ENCODE measurements around the gene ALDH1A3. TPM values are rescaled to one million over a fixed set of nuclear protein-coding genes. Genes with fewer than 3 reads are reported as not detected.

ALDH1A3 gene
- total RNA-seq, 1 experiment from 2014 or later: 5,398 TPM

DNA sequence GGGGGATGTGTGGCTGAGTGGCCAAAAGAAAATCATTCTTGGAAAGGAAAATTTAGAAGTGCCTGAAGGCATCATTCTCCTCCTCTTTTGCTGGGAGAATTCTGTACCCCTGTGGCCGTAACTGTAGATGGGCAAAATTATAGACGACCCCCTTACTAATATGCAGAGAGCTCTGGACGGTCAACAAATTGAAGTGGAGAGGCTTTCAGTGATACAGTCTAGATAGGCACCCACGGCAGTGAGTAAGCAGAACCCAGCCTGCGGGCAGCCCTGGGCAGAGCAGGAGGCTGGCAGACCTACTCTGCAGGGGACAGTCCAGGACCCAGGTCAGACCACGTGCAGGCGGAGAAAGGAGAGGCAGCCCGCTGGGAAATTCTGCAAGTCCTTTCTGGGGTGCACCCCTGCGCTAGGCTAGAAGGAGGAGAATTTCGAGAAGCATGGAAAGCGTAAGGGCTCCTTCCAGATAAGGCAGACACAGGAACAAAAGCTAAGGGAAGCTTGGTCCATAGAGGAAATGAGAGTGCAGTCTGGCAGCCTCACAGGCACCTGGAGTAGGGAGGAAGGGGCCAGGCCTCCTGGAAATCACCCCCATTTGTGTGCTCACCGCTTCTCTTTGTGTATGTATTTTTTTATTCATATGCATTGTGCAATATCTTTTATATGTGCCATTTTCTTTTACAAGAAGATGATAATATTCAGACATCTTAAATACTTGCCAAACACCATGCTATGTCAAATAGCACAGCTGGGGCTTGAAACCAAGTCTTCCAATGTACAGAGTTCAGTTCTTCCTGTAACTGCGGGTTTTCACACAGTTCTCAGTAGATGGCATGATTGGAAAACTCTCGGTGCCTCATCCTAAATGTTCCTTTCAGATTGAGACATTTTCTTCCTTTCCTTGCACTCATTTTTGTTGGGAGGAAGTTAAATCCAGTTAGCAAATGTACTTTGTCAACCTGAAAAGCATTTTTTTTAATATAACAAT is 79.7 kb downstream of the ALDH1A3 start:
- Histone ChIP-seq H3K4me3 (ENCODE audit: low read length) (peak overlapping the region; percentile 55), H3K36me3 (ENCODE audit: low read depth, low read length) (no peaks in the 10 kb centered on the region), H3K9me2 (replicated peaks; ENCODE audit: low read length) (no peaks in the 10 kb centered on the region), H3K4me2 (ENCODE audit: low read length) (peak overlapping the region; percentile 81), H3K9ac (ENCODE audit: low read length) (peak overlapping the region; percentile 76), H3K27ac (ENCODE audit: low read length) (peak overlapping the region; percentile 96), H2AFZ (ENCODE audit: low read length) (0 out of 2 replicates have a peak overlapping the region, but pooled peaks have one; percentile 13), H3K4me1 (ENCODE audit: insufficient read depth, low read length) (peaks cover 30% of the 10 kb centered on the region), H3K79me2 (ENCODE audit: low read length) (peaks cover 23% of the 10 kb centered on the region), H3K27me3 (ENCODE audit: low read length) (no peaks in the 10 kb centered on the region), H3F3A (ENCODE audit: low read length, unreplicated experiment) (no peaks in the 10 kb centered on the region), H3K9me3 (ENCODE audit: low read length) (no peaks in the 10 kb centered on the region), H4K20me1 (ENCODE audit: low read length) (no peaks in the 10 kb centered on the region)
- peak; percentile 54 for ATAC-seq
- ChIA-PET CTCF (no interaction called here), POLR2A (ENCODE audit: unreplicated experiment) (no interaction called here)
- intact Hi-C loops (cut with micrococcal nuclease): no loop called here
- peak; percentile 31 for DNase-seq
- TF ChIP-seq EZH2 (IDR thresholded peaks at IDR 0.05; ENCODE audit: low read length, unreplicated experiment) (no peak), EZH2phosphoT487 (IDR thresholded peaks at IDR 0.05; ENCODE audit: borderline replicate concordance, low read length) (no peak)
- TF ChIP-seq, protein P1, sequence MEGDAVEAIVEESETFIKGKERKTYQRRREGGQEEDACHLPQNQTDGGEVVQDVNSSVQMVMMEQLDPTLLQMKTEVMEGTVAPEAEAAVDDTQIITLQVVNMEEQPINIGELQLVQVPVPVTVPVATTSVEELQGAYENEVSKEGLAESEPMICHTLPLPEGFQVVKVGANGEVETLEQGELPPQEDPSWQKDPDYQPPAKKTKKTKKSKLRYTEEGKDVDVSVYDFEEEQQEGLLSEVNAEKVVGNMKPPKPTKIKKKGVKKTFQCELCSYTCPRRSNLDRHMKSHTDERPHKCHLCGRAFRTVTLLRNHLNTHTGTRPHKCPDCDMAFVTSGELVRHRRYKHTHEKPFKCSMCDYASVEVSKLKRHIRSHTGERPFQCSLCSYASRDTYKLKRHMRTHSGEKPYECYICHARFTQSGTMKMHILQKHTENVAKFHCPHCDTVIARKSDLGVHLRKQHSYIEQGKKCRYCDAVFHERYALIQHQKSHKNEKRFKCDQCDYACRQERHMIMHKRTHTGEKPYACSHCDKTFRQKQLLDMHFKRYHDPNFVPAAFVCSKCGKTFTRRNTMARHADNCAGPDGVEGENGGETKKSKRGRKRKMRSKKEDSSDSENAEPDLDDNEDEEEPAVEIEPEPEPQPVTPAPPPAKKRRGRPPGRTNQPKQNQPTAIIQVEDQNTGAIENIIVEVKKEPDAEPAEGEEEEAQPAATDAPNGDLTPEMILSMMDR (conservative IDR thresholded peaks at IDR 0.05; ENCODE audit: low read depth, low read length): no peak
- BruUV-seq (replicated peaks): no TSS peak

Other genes with a start within 250 kb of the ALDH1A3 start
- gene LRRK1, start 39.5 kb downstream of the ALDH1A3 start, total RNA-seq (2014; rRNA removed): 7.0 and 11.4 TPM in 2 replicates

Measured in PC-3 (cell line).